ENCODE data around the gene SLC23A2. TPM values are rescaled to one million over a fixed set of nuclear protein-coding genes. Genes with fewer than 3 reads are reported as not detected.

Gene SLC23A2
- total RNA-seq, 2 experiments from 2014 or later = 16.0 to 16.2 TPM

DNA sequence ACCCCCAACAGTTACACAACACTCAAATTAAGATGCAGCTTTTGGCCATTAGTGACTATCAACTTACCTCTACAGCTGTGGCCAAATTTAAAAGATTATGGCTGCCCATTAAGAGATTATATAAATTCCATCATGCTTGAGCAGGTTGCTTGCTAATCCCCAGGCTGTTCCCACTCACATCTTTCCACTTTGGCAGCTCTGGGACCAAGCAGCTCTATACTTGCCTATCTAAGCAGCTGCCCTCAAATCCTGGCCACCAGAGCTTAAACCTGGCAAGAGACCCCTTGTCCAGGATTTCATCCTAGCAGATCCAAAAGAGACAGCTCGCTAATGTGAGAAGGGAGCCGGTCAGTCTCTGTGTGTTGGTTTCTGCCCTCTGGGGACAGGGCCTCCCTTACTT lies 127.9 kb downstream of the SLC23A2 start:
- ChIA-PET CTCF (interaction anchor here (1.0 to 2.4 kb wide), 3 partner anchors 82 to 133 kb away, joined by 4 to 9 read pairs (median 5); no protein-coding TSS in a partner anchor), POLR2A (no interaction called here)
- H3K9me3 Mint-ChIP-seq = no peaks in the 10 kb centered on the region
- TF ChIP-seq, protein P1, sequence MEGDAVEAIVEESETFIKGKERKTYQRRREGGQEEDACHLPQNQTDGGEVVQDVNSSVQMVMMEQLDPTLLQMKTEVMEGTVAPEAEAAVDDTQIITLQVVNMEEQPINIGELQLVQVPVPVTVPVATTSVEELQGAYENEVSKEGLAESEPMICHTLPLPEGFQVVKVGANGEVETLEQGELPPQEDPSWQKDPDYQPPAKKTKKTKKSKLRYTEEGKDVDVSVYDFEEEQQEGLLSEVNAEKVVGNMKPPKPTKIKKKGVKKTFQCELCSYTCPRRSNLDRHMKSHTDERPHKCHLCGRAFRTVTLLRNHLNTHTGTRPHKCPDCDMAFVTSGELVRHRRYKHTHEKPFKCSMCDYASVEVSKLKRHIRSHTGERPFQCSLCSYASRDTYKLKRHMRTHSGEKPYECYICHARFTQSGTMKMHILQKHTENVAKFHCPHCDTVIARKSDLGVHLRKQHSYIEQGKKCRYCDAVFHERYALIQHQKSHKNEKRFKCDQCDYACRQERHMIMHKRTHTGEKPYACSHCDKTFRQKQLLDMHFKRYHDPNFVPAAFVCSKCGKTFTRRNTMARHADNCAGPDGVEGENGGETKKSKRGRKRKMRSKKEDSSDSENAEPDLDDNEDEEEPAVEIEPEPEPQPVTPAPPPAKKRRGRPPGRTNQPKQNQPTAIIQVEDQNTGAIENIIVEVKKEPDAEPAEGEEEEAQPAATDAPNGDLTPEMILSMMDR (IDR thresholded peaks at IDR 0.05) = no peak
- DNase-seq (no peak), ATAC-seq (no peak)
- H3K4me3 Mint-ChIP-seq = no peak overlapping the region
- H3K27me3 Mint-ChIP-seq = no peaks in the 10 kb centered on the region
- intact Hi-C loops (cut with micrococcal nuclease) = no loop called here
- H3K4me1 Mint-ChIP-seq (ENCODE audit: low read depth) = no peaks in the 10 kb centered on the region
- no peak overlapping the region for H3K27ac Mint-ChIP-seq
- H3K36me3 Mint-ChIP-seq (ENCODE audit: low read depth) = peaks cover 12% of the 10 kb centered on the region

DNA sequence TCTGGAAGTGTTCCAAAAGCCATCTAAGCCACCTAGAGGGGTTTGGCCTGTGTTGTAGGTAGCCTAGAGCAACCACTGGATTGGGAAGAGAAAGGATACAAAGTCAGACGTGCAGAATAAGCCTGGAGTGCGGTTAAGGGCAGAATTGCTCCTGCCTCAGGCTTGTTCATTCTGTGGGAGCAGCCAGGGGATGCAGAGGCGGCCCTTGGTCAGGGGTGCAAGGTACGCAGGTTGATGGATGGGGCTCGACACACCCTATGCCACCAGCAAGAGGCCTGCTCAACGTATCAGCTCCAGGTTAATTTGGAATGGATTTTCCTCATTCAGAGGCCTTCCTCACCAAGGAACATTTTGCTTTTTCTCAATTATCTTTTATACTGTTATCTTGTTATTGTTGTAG lies 129.8 kb downstream of the SLC23A2 start:
- H3K36me3 Mint-ChIP-seq (ENCODE audit: low read depth) = peaks cover 15% of the 10 kb centered on the region
- ATAC-seq (no peak), DNase-seq (no peak)
- intact Hi-C loops (cut with micrococcal nuclease) = no loop called here
- TF ChIP-seq, protein P1 (IDR thresholded peaks at IDR 0.05) = no peak
- H3K27ac Mint-ChIP-seq = no peak overlapping the region
- H3K27me3 Mint-ChIP-seq = no peaks in the 10 kb centered on the region
- no peaks in the 10 kb centered on the region for H3K4me1 Mint-ChIP-seq (ENCODE audit: low read depth)
- H3K4me3 Mint-ChIP-seq = no peak overlapping the region
- H3K9me3 Mint-ChIP-seq = no peaks in the 10 kb centered on the region
- POLR2A ChIA-PET = no interaction called here
- CTCF ChIA-PET = no interaction called here

DNA sequence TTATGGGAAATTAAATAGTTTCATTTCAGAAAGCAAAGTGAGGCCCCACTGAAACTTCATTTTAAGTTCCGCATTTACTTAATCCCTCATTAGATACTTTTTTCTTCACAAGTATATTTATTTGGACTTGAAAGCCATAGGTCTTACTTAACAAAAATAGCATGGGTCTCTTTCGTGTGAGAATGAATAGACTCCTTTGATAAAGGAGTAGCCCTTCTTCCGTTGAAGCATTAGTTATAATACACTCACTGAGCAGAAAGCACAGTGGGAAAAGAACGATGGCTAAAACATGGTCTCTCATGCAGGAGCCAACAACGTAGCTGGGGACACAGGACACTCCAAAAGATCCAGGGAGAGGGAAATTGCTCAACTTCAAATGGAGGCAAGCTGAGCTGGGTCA lies 130.4 kb downstream of the SLC23A2 start:
- DNase-seq (no peak), ATAC-seq (no peak)
- Mint-ChIP-seq H3K4me1 (ENCODE audit: low read depth) (no peaks in the 10 kb centered on the region), H3K36me3 (ENCODE audit: low read depth) (peaks cover 15% of the 10 kb centered on the region), H3K4me3 (no peak overlapping the region), H3K9me3 (no peaks in the 10 kb centered on the region), H3K27me3 (no peaks in the 10 kb centered on the region), H3K27ac (no peak overlapping the region)
- CTCF ChIA-PET = no interaction called here
- TF ChIP-seq, protein P1 (IDR thresholded peaks at IDR 0.05) = no peak
- intact Hi-C loops (cut with micrococcal nuclease) = no loop called here
- POLR2A ChIA-PET = no interaction called here

DNA sequence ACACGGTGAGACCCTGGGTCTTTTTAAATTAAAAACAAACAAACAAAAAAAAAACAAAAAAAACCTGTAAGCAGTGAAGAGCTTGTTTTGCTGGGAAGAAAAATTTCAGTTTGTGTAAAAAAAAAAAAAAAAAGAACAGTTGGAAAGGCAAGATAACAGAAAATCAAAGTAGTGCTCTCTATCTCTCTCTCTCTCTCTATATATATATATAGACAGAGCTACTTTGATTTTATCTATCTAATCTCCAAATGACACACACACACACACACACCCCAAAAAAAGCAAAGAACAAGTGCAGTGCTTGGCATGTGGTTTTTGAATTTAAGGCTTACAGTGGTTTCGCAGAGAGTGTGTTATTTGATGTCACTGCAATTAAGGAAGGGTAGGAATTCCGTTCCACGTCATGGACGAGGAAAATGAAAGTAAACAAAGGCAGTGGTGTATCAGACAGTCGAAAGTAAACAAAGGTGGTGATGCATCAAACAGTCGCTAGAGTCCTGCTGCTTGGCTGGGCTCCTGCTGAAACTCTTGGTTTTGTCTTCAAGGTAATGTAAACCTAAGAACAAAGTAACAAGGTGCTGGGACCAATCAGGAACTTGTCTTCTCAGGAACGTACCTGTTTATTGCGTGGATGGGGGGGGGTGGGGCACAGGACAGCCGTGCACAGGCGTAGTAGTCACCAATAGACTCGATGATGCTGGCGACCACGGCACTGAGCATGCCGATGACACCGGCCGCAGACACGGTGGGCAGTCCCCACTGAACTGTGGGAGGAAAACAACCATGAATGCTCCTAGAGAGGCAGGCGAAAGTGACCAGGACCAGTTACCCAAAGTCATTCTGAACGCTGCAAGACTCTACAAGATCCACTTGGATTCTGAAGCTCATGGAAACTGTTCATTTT lies 131.8 kb downstream of the SLC23A2 start:
- ATAC-seq (no peak), DNase-seq (no peak)
- TF ChIP-seq, protein P1 (IDR thresholded peaks at IDR 0.05) = no peak
- Mint-ChIP-seq H3K4me1 (ENCODE audit: low read depth) (no peaks in the 10 kb centered on the region), H3K27me3 (no peaks in the 10 kb centered on the region), H3K27ac (no peak overlapping the region), H3K4me3 (no peak overlapping the region), H3K9me3 (no peaks in the 10 kb centered on the region), H3K36me3 (ENCODE audit: low read depth) (peaks cover 16% of the 10 kb centered on the region)
- CTCF ChIA-PET = interaction anchor here (1.2 kb wide), 1 partner anchor 88 kb away, joined by 3 read pairs; no protein-coding TSS in a partner anchor
- POLR2A ChIA-PET = no interaction called here
- intact Hi-C loops (cut with micrococcal nuclease) = no loop called here

DNA sequence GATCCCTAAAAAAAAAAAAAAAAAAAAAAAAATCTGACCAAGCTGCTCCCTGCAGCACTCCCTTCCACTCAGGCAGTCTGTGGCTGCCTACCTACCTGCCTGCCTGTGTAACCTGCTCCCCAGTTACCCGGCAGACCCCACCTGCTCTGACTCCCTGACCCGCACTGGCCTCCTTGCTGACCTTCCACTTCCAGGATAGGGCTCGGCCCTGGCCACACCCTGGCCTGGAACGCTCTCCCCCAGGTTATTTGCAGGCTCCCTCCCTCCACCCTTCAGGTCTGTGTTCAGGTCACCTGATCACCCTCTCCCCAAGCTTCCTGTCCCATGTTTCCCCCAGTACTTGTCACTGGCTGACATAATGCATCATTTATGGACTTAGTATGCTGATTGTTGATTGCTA lies 134.3 kb downstream of the SLC23A2 start:
- CTCF ChIA-PET = interaction anchor here (1.2 kb wide), 1 partner anchor 11 kb away, joined by 3 read pairs; no protein-coding TSS in a partner anchor
- POLR2A ChIA-PET = no interaction called here
- Mint-ChIP-seq H3K27me3 (no peaks in the 10 kb centered on the region), H3K36me3 (ENCODE audit: low read depth) (peaks cover 12% of the 10 kb centered on the region), H3K4me3 (no peak overlapping the region), H3K27ac (no peak overlapping the region), H3K4me1 (ENCODE audit: low read depth) (no peaks in the 10 kb centered on the region), H3K9me3 (no peaks in the 10 kb centered on the region)
- no peak for DNase-seq
- intact Hi-C loops (cut with micrococcal nuclease) = no loop called here
- TF ChIP-seq, protein P1 (IDR thresholded peaks at IDR 0.05) = no peak
- no peak for ATAC-seq
